Nephron progenitor cell (in vitro differentiated cells): Measurements from ENCODE around the gene KMT2E.
A peak's percentile ranks its signal among the peaks of the same experiment; 100 is the strongest.
"Not testable (repeated sequence)": the region's sequence is repeated elsewhere in the genome, so short reads cannot be mapped to it uniquely, and the experiment has no call there.

Experiments used
- DNase-seq: peaks from one replicate; pipeline ENCODE4 v3.0.0; 2021
- H3K27ac Mint-ChIP-seq: 2 replicates; pipeline ENCODE4 v1.8.0; 2021; ENCODE audit warnings: mild to moderate bottlenecking, moderate library complexity, mixed read lengths
- H3K27me3 Mint-ChIP-seq: 2 replicates; pipeline ENCODE4 v1.8.0; 2021; ENCODE audit warnings: mild to moderate bottlenecking, low read depth, mixed read lengths; ENCODE audit not compliant: poor library complexity
- H3K36me3 Mint-ChIP-seq: 2 replicates; pipeline ENCODE4 v1.8.0; 2021; ENCODE audit warnings: low read depth, mixed read lengths
- H3K4me1 Mint-ChIP-seq: 2 replicates; pipeline ENCODE4 v1.8.0; 2021; ENCODE audit warnings: mixed read lengths
- H3K4me3 Mint-ChIP-seq: 2 replicates; pipeline ENCODE4 v1.8.0; 2021; ENCODE audit warnings: mild to moderate bottlenecking, moderate library complexity, mixed read lengths
- H3K9me3 Mint-ChIP-seq: 2 replicates; pipeline ENCODE4 v1.8.0; 2021; ENCODE audit warnings: mild to moderate bottlenecking, moderate library complexity, mixed read lengths
- CTCF ChIP-seq: fragments of 200-600 bp; sonication (generic); IDR thresholded peaks from 2 replicates; pipeline ENCODE4 v1.5.0; 2021; ENCODE audit warnings: antibody characterized with exemption

KMT2E gene

GRCh38 chr7:105044449-105045070 is 30.6 kb downstream of the KMT2E start:
- no peak overlapping the region for H3K27ac Mint-ChIP-seq
- no peak for DNase-seq
- H3K4me3 Mint-ChIP-seq = no peak overlapping the region
- TF ChIP-seq CTCF = no peak
- no peaks in the 10 kb centered on the region for H3K9me3 Mint-ChIP-seq
- H3K4me1 Mint-ChIP-seq = peaks cover 4% of the 10 kb centered on the region
- peaks cover 69% of the 10 kb centered on the region for H3K36me3 Mint-ChIP-seq
- H3K27me3 Mint-ChIP-seq = no peaks in the 10 kb centered on the region

- TF ChIP-seq CTCF = no peak
- Mint-ChIP-seq H3K9me3 (no peaks in the 10 kb centered on the region), H3K27me3 (peaks cover 3% of the 10 kb centered on the region), H3K4me1 (no peaks in the 10 kb centered on the region), H3K27ac (no peak overlapping the region), H3K4me3 (no peak overlapping the region), H3K36me3 (peaks cover 80% of the 10 kb centered on the region)
- no peak for DNase-seq
Observed at GRCh38 chr7:105046414-105046813, 32.4 kb downstream of the KMT2E start.

- TF ChIP-seq CTCF = no peak
- no peaks in the 10 kb centered on the region for H3K9me3 Mint-ChIP-seq
- H3K4me1 Mint-ChIP-seq = no peaks in the 10 kb centered on the region
- no peak for DNase-seq
- peaks cover 3% of the 10 kb centered on the region for H3K27me3 Mint-ChIP-seq
- peaks cover 73% of the 10 kb centered on the region for H3K36me3 Mint-ChIP-seq
- H3K27ac Mint-ChIP-seq = no peak overlapping the region
- H3K4me3 Mint-ChIP-seq = no peak overlapping the region
Observed at GRCh38 chr7:105047932-105048331, 33.9 kb downstream of the KMT2E start.

- Mint-ChIP-seq H3K27ac (peak overlapping the region; percentile 37), H3K27me3 (peaks cover 3% of the 10 kb centered on the region)
Observed at GRCh38 chr7:105050493-105050892, 36.5 kb downstream of the KMT2E start.

GRCh38 chr7:105050899-105051298 is 36.9 kb downstream of the KMT2E start:
- not testable (repeated sequence) for H3K4me3 Mint-ChIP-seq, H3K27me3 Mint-ChIP-seq, H3K4me1 Mint-ChIP-seq, H3K9me3 Mint-ChIP-seq, DNase-seq
- H3K27ac Mint-ChIP-seq = peak overlapping the region; percentile 90
- peaks cover 64% of the 10 kb centered on the region for H3K36me3 Mint-ChIP-seq

More at GRCh38 chr7:105050493-105050892, 36.5 kb downstream of the KMT2E start:
- H3K9me3 Mint-ChIP-seq = no peaks in the 10 kb centered on the region
- no peaks in the 10 kb centered on the region for H3K4me1 Mint-ChIP-seq
- no peak for TF ChIP-seq CTCF
- no peak overlapping the region for H3K4me3 Mint-ChIP-seq
- H3K36me3 Mint-ChIP-seq = peaks cover 68% of the 10 kb centered on the region
- DNase-seq = no peak

- Mint-ChIP-seq H3K27ac (no peak overlapping the region), H3K36me3 (peaks cover 50% of the 10 kb centered on the region)
Observed at GRCh38 chr7:105055084-105055483, 41.1 kb downstream of the KMT2E start.

More at GRCh38 chr7:105055084-105055483, 41.1 kb downstream of the KMT2E start:
- Mint-ChIP-seq H3K9me3 (no peaks in the 10 kb centered on the region), H3K27me3 (peaks cover 3% of the 10 kb centered on the region), H3K4me1 (no peaks in the 10 kb centered on the region), H3K4me3 (no peak overlapping the region)
- DNase-seq = no peak
- no peak for TF ChIP-seq CTCF
